Keratinocyte (primary cell): ENCODE data around the gene FGF19.

Experiments used
- CTCF ChIP-seq, 3 experiments: IDR thresholded peaks in 1 of 3; conservative IDR thresholded peaks in 1 of 3; optimal IDR thresholded peaks in 1 of 3; 2 replicates in 2 of 3; 3 replicates in 1 of 3; pipeline versions ENCODE3 to v1.5.1; 2011; ENCODE audit warnings: low read length in 3 of 3, mild to moderate bottlenecking in 3 of 3, moderate library complexity in 2 of 3, control low read depth in 1 of 3, inconsistent platforms in 1 of 3; ENCODE audit not compliant: insufficient read depth in 2 of 3; ENCODE audit errors: extremely low read depth in 1 of 3
- EZH2 ChIP-seq: IDR thresholded peaks from one replicate; pipeline ENCODE4 v1.6.1; 2012; ENCODE audit warnings: inconsistent platforms, mild to moderate bottlenecking, low read length, moderate library complexity

- TF ChIP-seq CTCF (optimal IDR thresholded peaks at IDR 0.05 in 1 of 3, IDR thresholded peaks at IDR 0.05 in 1 of 3, conservative IDR thresholded peaks at IDR 0.05 in 1 of 3; ENCODE audit: extremely low read depth in 1 of 3, insufficient read depth in 2 of 3, low read length in 3 of 3): no peak
- no peak for TF ChIP-seq EZH2
These were observed 11.6 kb upstream of the FGF19 start for GRCh38 chr11:69715446-69715845.
